HG02943 (cell line): ENCODE measurements around the gene APLP1.
"Not testable (repeated sequence)": the region's sequence is repeated elsewhere in the genome, so short reads cannot be mapped to it uniquely, and the experiment has no call there.

Experiments used
- ATAC-seq: cut with Tn5 transposase; IDR thresholded peaks from one replicate; pipeline ENCODE4 v1.9.1; 2021; ENCODE audit warnings: mild to moderate bottlenecking, low read depth, moderate library complexity; ENCODE audit not compliant: unreplicated experiment

APLP1 gene

GRCh38 chr19:35879770-35880317, 11.5 kb downstream of the APLP1 start:
- ATAC-seq: no peak

GRCh38 chr19:35882114-35882832, 13.9 kb downstream of the APLP1 start:
- ATAC-seq: no peak

- ATAC-seq: no peak
Observed at GRCh38 chr19:35883882-35884281, 15.5 kb downstream of the APLP1 start.

GRCh38 chr19:35885225-35885738, 16.9 kb downstream of the APLP1 start:
- ATAC-seq: no peak

GRCh38 chr19:35885904-35886303, 17.5 kb downstream of the APLP1 start:
- no peak for ATAC-seq

GRCh38 chr19:35887197-35887596, 18.8 kb downstream of the APLP1 start:
- ATAC-seq: no peak

- ATAC-seq: no peak
Observed at GRCh38 chr19:35888398-35888797, 20.0 kb downstream of the APLP1 start.

GRCh38 chr19:35889370-35890112, 21.2 kb downstream of the APLP1 start:
- ATAC-seq: no peak

- no peak for ATAC-seq
Observed at GRCh38 chr19:35890113-35890650, 21.8 kb downstream of the APLP1 start.

GRCh38 chr19:35891819-35892218, 23.4 kb downstream of the APLP1 start:
- not testable (repeated sequence) for ATAC-seq

GRCh38 chr19:35894342-35894741, 26.0 kb downstream of the APLP1 start:
- no peak for ATAC-seq

GRCh38 chr19:35895911-35896642, 27.7 kb downstream of the APLP1 start:
- no peak for ATAC-seq

GRCh38 chr19:35896643-35897040, 28.3 kb downstream of the APLP1 start:
- no peak for ATAC-seq

- ATAC-seq: no peak
Observed at GRCh38 chr19:35897706-35898451, 29.5 kb downstream of the APLP1 start.

- no peak for ATAC-seq
Observed at GRCh38 chr19:35898499-35898809, 30.1 kb downstream of the APLP1 start.

- ATAC-seq: no peak
Observed at GRCh38 chr19:35899547-35900214, 31.3 kb downstream of the APLP1 start.

GRCh38 chr19:35901055-35901644, 32.8 kb downstream of the APLP1 start:
- no peak for ATAC-seq

- ATAC-seq: no peak
Observed at GRCh38 chr19:35901854-35902661, 33.7 kb downstream of the APLP1 start, which contains the start of gene HCST. TSS of gene HCST (plus strand) at chr19:35902529. CDS start at chr19:35902594, 65 bp downstream.
